CD4-positive, alpha-beta T cell treated with Interleukin-12 subunit alpha and Interleukin-12 subunit beta, for 1 hour (primary cell): ENCODE measurements around the gene ROCK2.
"Not testable (repeated sequence)": the region's sequence is repeated elsewhere in the genome, so short reads cannot be mapped to it uniquely, and the experiment has no call there.

Experiments used
- DNase-seq: peaks from one replicate; pipeline ENCODE4 v3.0.0-alpha.2; 2020

The ROCK2 gene

GRCh38 chr2:11261564-11261963 lies 82.9 kb downstream of the ROCK2 start:
- not testable (repeated sequence) for DNase-seq

- no peak for DNase-seq
Observed at GRCh38 chr2:11260979-11261378, 83.5 kb downstream of the ROCK2 start.

- DNase-seq = no peak
Observed at GRCh38 chr2:11257964-11258363, 86.5 kb downstream of the ROCK2 start.

GRCh38 chr2:11257078-11257477 lies 87.4 kb downstream of the ROCK2 start:
- no peak for DNase-seq

GRCh38 chr2:11256166-11256565 lies 88.3 kb downstream of the ROCK2 start:
- DNase-seq = no peak

GRCh38 chr2:11254100-11254536 lies 90.3 kb downstream of the ROCK2 start:
- DNase-seq = no peak

- DNase-seq = not testable (repeated sequence)
Observed at GRCh38 chr2:11252458-11252857, 92.0 kb downstream of the ROCK2 start.

- no peak for DNase-seq
Observed at GRCh38 chr2:11250400-11251196, 93.8 kb downstream of the ROCK2 start.

GRCh38 chr2:11245322-11245721 lies 99.1 kb downstream of the ROCK2 start:
- no peak for DNase-seq

GRCh38 chr2:11244091-11244826 lies 100.2 kb downstream of the ROCK2 start:
- DNase-seq = no peak

GRCh38 chr2:11243512-11243911 lies 100.9 kb downstream of the ROCK2 start:
- no peak for DNase-seq

GRCh38 chr2:11242542-11243174 lies 101.8 kb downstream of the ROCK2 start:
- no peak for DNase-seq

GRCh38 chr2:11241412-11242203 lies 102.8 kb downstream of the ROCK2 start:
- no peak for DNase-seq

GRCh38 chr2:11239666-11240462 lies 104.6 kb downstream of the ROCK2 start:
- no peak for DNase-seq

- DNase-seq = no peak
Observed at GRCh38 chr2:11239147-11239546, 105.3 kb downstream of the ROCK2 start.

- no peak for DNase-seq
Observed at GRCh38 chr2:11237122-11237521, 107.3 kb downstream of the ROCK2 start.

GRCh38 chr2:11236335-11236734 lies 108.1 kb downstream of the ROCK2 start:
- DNase-seq = no peak

GRCh38 chr2:11235583-11235982 lies 108.9 kb downstream of the ROCK2 start:
- no peak for DNase-seq

- DNase-seq = no peak
Observed at GRCh38 chr2:11234309-11234708, 110.1 kb downstream of the ROCK2 start.

- DNase-seq = not testable (repeated sequence)
Observed at GRCh38 chr2:11231193-11231592, 113.2 kb downstream of the ROCK2 start.

GRCh38 chr2:11228692-11229091 lies 115.7 kb downstream of the ROCK2 start:
- DNase-seq = no peak

- no peak for DNase-seq
Observed at GRCh38 chr2:11227595-11227994, 116.8 kb downstream of the ROCK2 start.
